HTERT RPE-1 (cell line): ENCODE data around the gene TMEM135.

Experiments used
- in situ Hi-C: fragments of 300-500 bp; cut with MboI; formaldehyde crosslinking; loops from 4 replicates; pipeline ENCODE4 v1.14.3; 2020; ENCODE audit warnings: low sequenced_read_pairs

Gene TMEM135

GRCh38 chr11:87339416-87339815, 301.7 kb downstream of the TMEM135 start:
- in situ Hi-C loops = no loop called here

DNA sequence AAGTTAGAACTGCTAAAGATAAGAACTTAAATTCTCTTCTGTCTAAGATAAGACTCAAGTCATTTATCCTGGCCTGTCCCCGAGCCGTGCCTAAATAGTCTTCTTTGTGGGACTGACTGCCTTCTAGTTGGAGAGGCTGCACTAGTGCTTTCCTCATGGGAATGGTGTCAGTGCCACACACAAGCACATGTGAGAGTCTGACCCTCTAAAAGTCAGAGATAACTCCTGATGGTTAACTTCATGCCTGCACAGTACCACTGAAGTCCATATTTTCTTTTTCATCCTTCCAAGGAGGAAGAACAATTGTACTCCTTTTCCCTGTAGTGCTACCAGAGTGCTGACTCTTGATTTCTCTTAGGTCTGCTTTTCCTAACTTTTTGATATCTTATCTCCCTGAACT, 309.7 kb downstream of the TMEM135 start:
- in situ Hi-C loops = no loop called here

DNA sequence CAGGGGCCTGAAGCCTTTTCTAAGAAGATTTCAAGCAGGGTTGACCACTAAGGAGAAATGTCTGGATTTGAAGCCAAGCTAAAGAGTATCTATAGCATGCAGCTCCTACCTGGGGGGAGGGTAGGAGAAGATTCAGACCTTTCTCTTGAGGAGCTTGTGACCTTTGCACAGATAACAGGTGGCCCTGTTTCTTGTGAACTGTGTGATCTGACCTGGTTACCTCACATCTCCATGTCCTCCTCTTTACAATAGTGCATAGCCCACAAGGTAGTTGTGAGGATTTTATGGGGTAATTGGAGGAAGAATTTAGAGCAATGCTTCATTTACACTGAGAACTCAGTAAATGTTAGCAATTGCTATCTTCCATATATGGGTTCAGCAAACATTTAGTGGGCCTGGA, 310.1 kb downstream of the TMEM135 start:
- in situ Hi-C loops = no loop called here

DNA sequence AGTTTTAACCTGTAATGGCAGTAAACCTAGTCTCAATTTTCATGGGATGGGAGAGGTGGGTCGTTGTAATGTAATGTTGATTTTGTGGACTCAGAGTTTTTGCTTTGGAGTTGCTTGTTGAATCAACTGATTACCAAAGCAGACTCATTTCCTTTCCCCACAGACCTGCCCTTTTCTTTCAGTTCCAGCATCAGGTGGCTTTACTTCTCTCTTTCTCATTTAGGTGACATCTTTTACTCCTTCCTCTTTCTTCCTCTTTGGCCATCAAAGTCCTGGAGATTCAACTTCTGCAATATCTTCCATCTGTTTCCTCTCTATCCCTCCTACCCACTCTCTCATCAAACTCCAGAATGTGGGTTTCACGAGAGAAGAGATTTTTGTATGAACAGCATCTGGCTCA, 313.9 kb downstream of the TMEM135 start:
- in situ Hi-C loops = no loop called here

GRCh38 chr11:87352759-87353707, 315.3 kb downstream of the TMEM135 start:
- in situ Hi-C loops = no loop called here

DNA sequence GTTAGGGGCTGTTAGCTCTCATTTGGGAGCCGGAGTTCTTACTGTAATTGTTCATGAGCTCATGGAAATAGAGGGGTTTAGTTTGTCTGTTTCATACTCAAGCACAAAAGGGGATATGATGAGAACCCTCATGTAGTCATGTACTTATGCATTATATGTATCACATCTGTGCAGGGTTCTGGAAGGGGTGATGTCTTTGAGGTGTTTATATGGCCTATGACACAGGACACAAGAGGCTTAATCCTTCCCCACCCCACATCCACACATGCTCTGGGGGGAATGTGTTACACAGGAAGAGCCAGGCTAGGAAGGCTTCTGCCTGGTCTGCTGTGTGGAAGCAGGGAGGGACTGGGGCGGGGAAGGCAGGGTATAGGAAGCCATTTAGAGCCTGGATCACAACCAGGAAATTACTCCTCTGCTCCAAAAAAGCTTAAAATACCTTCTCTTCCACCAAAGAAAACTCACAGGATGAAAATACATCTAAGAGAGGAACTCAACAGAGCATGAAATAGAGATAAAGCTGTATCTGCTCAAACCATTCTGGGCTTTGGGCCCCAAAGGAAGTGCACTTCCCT, 316.1 kb downstream of the TMEM135 start:
- in situ Hi-C loops = no loop called here

GRCh38 chr11:87355596-87355995, 317.9 kb downstream of the TMEM135 start:
- in situ Hi-C loops = no loop called here

DNA sequence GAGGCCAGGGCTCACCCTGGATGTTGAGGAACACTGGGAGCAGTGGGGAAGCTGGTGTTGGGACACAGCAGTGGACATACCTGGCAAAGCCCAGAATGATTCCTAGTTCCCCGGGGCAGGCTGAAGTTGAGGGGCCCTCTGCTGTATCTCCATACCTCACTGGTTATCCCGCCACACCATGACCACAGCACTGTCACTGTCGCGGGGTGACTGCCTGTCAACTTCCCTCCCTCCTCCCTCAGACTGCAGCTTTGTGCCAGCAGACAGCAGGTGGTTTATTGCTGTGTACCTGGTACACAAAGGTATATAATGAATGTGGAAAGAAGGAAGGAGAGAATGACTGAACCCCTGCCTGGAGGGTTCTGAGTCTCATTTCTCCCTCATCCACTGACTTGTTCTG, 318.7 kb downstream of the TMEM135 start:
- in situ Hi-C loops = no loop called here

GRCh38 chr11:87358461-87358860, 320.7 kb downstream of the TMEM135 start:
- in situ Hi-C loops = no loop called here

DNA sequence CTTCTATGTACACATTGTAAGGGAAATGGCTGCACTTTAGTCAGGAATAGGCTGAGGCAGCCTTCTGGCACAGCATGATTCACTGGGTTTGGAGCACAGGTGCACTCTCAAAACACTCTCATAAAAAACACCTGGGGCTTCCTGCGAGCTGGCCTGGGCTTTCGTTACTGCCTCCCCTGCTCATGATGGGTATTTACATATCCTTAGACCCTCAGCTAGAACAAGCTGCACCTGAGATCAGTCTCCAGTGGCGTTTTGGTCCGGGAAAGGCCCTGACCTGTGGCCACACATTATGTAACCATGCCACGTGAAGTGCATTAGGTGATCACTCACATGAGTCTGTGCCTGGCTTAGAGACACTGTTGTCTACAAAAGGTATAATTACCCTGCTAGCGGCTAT, 321.7 kb downstream of the TMEM135 start:
- in situ Hi-C loops = no loop called here

DNA sequence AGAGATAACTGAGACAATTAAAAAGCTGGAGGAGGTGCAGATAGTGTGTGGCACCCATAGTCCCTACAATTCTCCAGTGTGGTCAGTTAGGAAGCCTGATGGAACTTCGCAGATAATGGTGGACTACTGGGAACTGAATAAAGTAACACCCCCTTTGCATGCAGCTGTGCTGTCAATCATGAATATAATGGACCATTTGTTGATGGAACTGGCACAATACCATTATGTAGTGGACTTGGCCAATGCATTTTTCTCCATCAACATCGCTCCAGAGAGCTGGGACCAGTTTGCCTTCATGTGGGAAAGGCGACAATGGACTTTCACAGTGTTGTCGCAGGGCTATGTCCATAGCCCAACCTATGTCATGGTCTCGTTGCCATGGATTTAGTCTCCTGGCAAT, 324.2 kb downstream of the TMEM135 start:
- in situ Hi-C loops = no loop called here

GRCh38 chr11:87366346-87366745, 328.6 kb downstream of the TMEM135 start:
- in situ Hi-C loops = no loop called here

DNA sequence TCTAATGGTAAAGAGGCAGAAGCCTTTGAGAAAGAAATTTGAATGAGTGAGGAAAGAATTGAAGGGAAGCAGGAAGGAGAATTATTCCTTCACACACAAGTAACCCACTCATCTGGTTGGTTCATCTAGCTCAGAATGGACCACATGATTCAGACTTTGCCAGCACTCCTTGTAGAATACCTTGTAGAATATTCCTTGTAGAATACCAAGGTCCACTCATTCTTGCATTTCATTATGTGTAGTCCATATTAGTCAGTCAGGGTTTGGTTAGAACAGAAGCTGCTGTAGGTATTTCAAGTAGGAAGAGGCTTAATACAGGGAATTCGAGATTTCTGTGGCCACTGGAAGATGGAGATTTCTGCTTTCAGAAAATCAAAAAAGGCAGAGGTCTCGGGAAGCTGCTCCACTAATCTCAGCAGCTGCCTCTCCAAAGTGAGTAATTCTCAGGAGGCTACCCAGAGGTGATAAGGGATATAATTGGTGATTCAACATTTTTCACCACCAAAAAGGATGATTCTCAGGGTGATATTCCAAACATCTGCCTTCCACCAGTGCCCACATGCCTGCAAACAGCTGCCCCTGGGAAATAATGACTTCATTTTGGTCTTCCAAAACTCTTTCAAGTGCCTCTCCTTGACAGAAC, 329.1 kb downstream of the TMEM135 start:
- in situ Hi-C loops = no loop called here

DNA sequence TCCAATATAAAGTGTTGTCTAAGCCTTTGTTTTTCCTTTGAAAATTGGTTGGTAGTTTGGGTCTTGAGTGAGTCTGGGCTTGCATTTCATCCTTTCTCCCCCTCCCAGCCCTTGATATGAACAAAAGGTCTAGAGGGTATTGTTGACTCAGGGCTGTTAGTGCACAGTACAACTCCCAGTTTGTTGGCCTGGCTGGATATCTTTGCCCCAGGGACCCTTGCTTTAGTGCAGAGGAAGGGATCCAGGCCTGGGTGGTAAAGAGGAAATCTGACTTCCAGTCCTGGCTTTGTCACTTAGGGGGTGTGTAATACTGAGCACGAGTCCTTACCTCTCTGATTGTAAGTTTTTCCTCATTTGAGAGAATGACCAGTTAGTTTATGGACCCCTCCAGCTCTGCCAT, 330.4 kb downstream of the TMEM135 start:
- in situ Hi-C loops = no loop called here

DNA sequence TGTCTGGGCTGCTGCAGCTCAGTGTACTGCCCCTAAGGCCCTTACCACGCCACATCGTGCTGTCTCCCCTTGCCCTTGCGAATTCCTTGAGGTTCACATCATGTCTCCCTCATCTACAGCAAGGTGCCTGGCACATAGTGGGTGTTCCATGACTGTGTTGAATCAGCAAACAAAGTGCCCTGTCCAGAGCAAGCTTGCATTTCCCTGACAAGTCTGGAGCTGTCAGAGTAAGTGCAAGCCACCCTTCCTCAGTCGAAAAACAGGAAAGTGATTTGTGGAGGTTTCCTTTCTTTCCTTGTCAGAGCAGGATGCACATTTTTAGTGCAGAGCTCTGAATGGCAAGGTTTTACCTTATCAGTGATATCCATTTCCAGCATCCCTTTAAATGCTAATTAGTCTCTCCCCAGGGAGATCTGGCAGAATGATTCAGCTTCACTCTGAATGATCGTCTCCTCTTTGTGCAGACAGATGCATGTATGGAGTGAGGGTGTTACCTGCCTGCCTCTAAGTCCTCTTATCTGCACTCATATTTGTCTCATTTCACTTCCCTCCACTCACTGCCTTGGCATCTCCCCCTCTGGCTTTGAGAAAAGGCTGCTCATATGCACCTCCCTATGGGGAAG, 331.2 kb downstream of the TMEM135 start:
- in situ Hi-C loops = no loop called here

DNA sequence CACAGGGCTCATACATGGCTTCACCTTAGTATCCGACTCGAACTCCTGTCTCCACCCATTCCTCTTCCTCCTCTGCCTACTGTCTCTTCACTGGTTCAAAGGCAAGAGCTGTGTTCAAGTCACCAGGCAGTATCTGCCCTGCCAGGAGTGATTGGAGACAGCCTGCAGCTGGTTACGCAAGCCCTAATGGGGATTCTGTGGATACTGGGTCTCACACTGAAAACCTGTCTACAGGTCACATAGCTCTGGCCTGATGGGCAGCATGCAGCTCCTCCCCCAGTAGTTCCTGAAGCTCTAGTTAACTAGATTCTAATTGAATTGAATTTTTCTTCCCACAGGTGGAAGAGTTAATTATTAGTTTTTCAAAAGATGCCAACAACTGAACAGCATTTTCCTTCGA, 332.2 kb downstream of the TMEM135 start:
- in situ Hi-C loops = no loop called here

DNA sequence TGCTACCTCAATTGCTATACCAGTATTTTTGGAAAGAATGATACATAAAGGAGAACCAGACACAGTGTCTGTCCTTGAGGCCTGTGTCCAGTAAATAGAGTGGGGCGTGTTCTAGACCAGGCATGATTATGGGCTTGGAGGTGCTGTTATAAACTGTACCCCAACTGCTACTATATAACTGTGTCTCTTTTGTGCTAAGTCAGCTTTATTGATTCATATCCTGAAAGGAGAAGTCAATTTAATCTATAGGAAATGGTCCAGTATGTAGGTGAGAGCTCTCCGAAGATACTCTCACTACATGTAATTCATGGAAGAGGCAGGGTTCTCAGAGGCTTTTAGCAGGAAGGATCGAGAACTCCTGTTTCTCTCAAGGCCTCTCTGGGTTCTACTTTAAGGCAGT, 334.3 kb downstream of the TMEM135 start:
- in situ Hi-C loops = no loop called here
